PC-9 (cell line): Measurements from ENCODE around the gene UBTD2. TPM values are rescaled to one million over a fixed set of nuclear protein-coding genes. Genes with fewer than 3 reads are reported as not detected.
A peak's percentile ranks its signal among the peaks of the same experiment; 100 is the strongest.

Experiments
- BruUV-seq: library from RNA; stranded (reverse); fragments of 400-500 nt; replicated peaks from 2 replicates; lab custom pipeline; 2021; lab: Mats Ljungman, UMichigan
- CTCF ChIA-PET: fragments of 300-600 bp; sonication (Branson Sonifier 250); formaldehyde crosslinking; loops from one replicate; lab custom pipeline; 2022; ENCODE audit warnings: antibody characterized with exemption; lab: Charles Lee
- POLR2A ChIA-PET: fragments of 300-600 bp; sonication (Branson Sonifier 250); formaldehyde crosslinking; loops from one replicate; lab custom pipeline; 2022; ENCODE audit warnings: antibody characterized with exemption; ENCODE audit not compliant: unreplicated experiment; lab: Charles Lee
- DNase-seq, 2 experiments: peaks; one replicate each; pipeline versions ENCODE4 v3.0.0 to v3.0.0-alpha.2; 2015 to 2022; ENCODE audit warnings: mixed read lengths in 1 of 2
- H2AFZ ChIP-seq: fragments of 200-600 bp; sonication (generic); 2 replicates; pipeline ENCODE4 v1.8.1; 2017; ENCODE audit warnings: antibody characterized with exemption
- H3F3A ChIP-seq: fragments of 200-600 bp; sonication (generic); 2 replicates; pipeline ENCODE4 v1.8.1; 2017; ENCODE audit warnings: antibody characterized with exemption, mild to moderate bottlenecking, low read depth; ENCODE audit not compliant: insufficient read depth
- H3K27ac ChIP-seq: fragments of 200-600 bp; sonication (generic); 2 replicates; pipeline ENCODE4 v1.6.1; 2016; ENCODE audit warnings: mixed run types
- H3K27me3 ChIP-seq: fragments of 200-600 bp; sonication (generic); 2 replicates; pipeline ENCODE4 v1.6.1; 2016; ENCODE audit warnings: low read depth, mixed run types; ENCODE audit not compliant: insufficient read depth
- H3K36me3 ChIP-seq: fragments of 200-600 bp; sonication (generic); 2 replicates; pipeline ENCODE4 v1.6.1; 2016; ENCODE audit warnings: low read depth, mixed run types
- H3K4me1 ChIP-seq: fragments of 200-600 bp; sonication (generic); replicated peaks from 2 replicates; pipeline ENCODE4 v1.6.1; 2016; ENCODE audit warnings: mixed run types; ENCODE audit not compliant: insufficient read depth
- H3K4me2 ChIP-seq: fragments of 200-600 bp; sonication (generic); 2 replicates; pipeline ENCODE4 v1.6.1; 2017; ENCODE audit warnings: mixed run types
- H3K4me3 ChIP-seq: fragments of 200-600 bp; sonication (generic); 2 replicates; pipeline ENCODE4 v1.6.1; 2016; ENCODE audit warnings: mixed run types
- H3K79me2 ChIP-seq: fragments of 200-600 bp; sonication (generic); 2 replicates; pipeline ENCODE4 v1.6.1; 2017; ENCODE audit warnings: low read depth, mixed run types
- H3K9me2 ChIP-seq: fragments of 200-600 bp; sonication (generic); 2 replicates; pipeline ENCODE4 v1.8.1; 2017; ENCODE audit warnings: mild to moderate bottlenecking; ENCODE audit not compliant: insufficient read depth
- H3K9me3 ChIP-seq: fragments of 200-600 bp; sonication (generic); 2 replicates; pipeline ENCODE4 v1.8.1; 2016; ENCODE audit warnings: low read depth; ENCODE audit not compliant: insufficient read depth
- H4K20me1 ChIP-seq: fragments of 200-600 bp; sonication (generic); 2 replicates; pipeline ENCODE4 v1.8.1; 2017; ENCODE audit not compliant: insufficient read depth
- EZH2 ChIP-seq: fragments of 200-600 bp; sonication (generic); IDR thresholded peaks from 2 replicates; pipeline ENCODE4 v1.8.0; 2017; ENCODE audit warnings: antibody characterized with exemption, low read depth
- intact Hi-C: fragments of 100-400 bp; cut with micrococcal nuclease; formaldehyde crosslinking; loops from one replicate; pipeline ENCODE4 v1.10.0; 2022; ENCODE audit not compliant: unreplicated experiment
- total RNA-seq: library from RNA; stranded (reverse); gene quantifications from 2 replicates; pipeline ENCODE4 v1.2.3, GENCODE V29; 2021
- TF ChIP-seq, protein P1 (sequence below): fragments of 200-600 bp; sonication (generic); conservative IDR thresholded peaks from 2 replicates; pipeline ENCODE4 v1.6.1; 2017; ENCODE audit warnings: mixed run types, antibody characterized with exemption, mild to moderate bottlenecking, moderate library complexity

The UBTD2 gene
- total RNA-seq, 1 experiment from 2014 or later = 21.7 TPM

- H4K20me1 ChIP-seq = no peaks in the 10 kb centered on the region
- H3K4me3 ChIP-seq = peak overlapping the region; percentile 40; the same call in 1 of the 2 replicates
- DNase-seq = peak in 1 of 2 experiments; percentile 64
- H3K9me3 ChIP-seq = 0 out of 2 replicates have a peak, but pooled peaks cover 3% of the 10 kb centered on the region
- no peaks in the 10 kb centered on the region for H3K27me3 ChIP-seq
- H3K27ac ChIP-seq = peak overlapping the region; percentile 77
- TSS peak; percentile 96 for BruUV-seq
- H3K79me2 ChIP-seq = no peaks in the 10 kb centered on the region
- intact Hi-C loops = loop anchor here (1.0 to 5.0 kb wide), 3 partner anchors 10 to 149 kb away; partner anchors contain the start of genes SH3PXD2B and UBTD2
- H3K36me3 ChIP-seq = no peaks in the 10 kb centered on the region
- H3K4me2 ChIP-seq = peak overlapping the region; percentile 68
- H2AFZ ChIP-seq = no peak overlapping the region
- no peaks in the 10 kb centered on the region for H3K9me2 ChIP-seq
- TF ChIP-seq, protein P1, sequence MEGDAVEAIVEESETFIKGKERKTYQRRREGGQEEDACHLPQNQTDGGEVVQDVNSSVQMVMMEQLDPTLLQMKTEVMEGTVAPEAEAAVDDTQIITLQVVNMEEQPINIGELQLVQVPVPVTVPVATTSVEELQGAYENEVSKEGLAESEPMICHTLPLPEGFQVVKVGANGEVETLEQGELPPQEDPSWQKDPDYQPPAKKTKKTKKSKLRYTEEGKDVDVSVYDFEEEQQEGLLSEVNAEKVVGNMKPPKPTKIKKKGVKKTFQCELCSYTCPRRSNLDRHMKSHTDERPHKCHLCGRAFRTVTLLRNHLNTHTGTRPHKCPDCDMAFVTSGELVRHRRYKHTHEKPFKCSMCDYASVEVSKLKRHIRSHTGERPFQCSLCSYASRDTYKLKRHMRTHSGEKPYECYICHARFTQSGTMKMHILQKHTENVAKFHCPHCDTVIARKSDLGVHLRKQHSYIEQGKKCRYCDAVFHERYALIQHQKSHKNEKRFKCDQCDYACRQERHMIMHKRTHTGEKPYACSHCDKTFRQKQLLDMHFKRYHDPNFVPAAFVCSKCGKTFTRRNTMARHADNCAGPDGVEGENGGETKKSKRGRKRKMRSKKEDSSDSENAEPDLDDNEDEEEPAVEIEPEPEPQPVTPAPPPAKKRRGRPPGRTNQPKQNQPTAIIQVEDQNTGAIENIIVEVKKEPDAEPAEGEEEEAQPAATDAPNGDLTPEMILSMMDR = no peak
- no peak for TF ChIP-seq EZH2
- POLR2A ChIA-PET = interaction anchor here (0.6 to 1.7 kb wide), 5 partner anchors 11 to 626 kb away, joined by 3 to 10 read pairs (median 8); no protein-coding TSS in a partner anchor
- CTCF ChIA-PET = interaction anchor here (1.7 kb wide), 1 partner anchor 10 kb away, joined by 5 read pairs; no protein-coding TSS in a partner anchor
- peaks cover 24% of the 10 kb centered on the region for H3F3A ChIP-seq
- H3K4me1 ChIP-seq = peaks cover 29% of the 10 kb centered on the region
Measured at GRCh38 chr5:172303572-172304335, 20.2 kb upstream of the UBTD2 start.

- intact Hi-C loops = loop anchor here (1.0 to 5.0 kb wide), 3 partner anchors 10 to 149 kb away; partner anchors contain the start of genes SH3PXD2B and UBTD2
- peak overlapping the region; percentile 77 for H3K27ac ChIP-seq
- H3K4me2 ChIP-seq = peak overlapping the region; percentile 68
- peak; percentile 44 to 86 for DNase-seq
- peaks cover 23% of the 10 kb centered on the region for H3F3A ChIP-seq
- TF ChIP-seq EZH2 = no peak
- TF ChIP-seq, protein P1 = no peak
- ChIA-PET CTCF (interaction anchor here (0.7 to 1.7 kb wide), 3 partner anchors 9 to 580 kb away, joined by 4 to 7 read pairs (median 5); no protein-coding TSS in a partner anchor), POLR2A (interaction anchor here (0.6 to 1.7 kb wide), 6 partner anchors 11 to 626 kb away, joined by 3 to 9 read pairs (median 6); no protein-coding TSS in a partner anchor)
- no peaks in the 10 kb centered on the region for H4K20me1 ChIP-seq
- H3K27me3 ChIP-seq = no peaks in the 10 kb centered on the region
- H3K9me2 ChIP-seq = no peaks in the 10 kb centered on the region
- 0 out of 2 replicates have a peak, but pooled peaks cover 3% of the 10 kb centered on the region for H3K9me3 ChIP-seq
- H2AFZ ChIP-seq = no peak overlapping the region
- H3K4me1 ChIP-seq = peaks cover 24% of the 10 kb centered on the region
- H3K79me2 ChIP-seq = no peaks in the 10 kb centered on the region
- H3K36me3 ChIP-seq = no peaks in the 10 kb centered on the region
- BruUV-seq = no TSS peak
- peak overlapping the region; percentile 40; the same call in 1 of the 2 replicates for H3K4me3 ChIP-seq
Measured at GRCh38 chr5:172303162-172303561, 19.6 kb upstream of the UBTD2 start.

GRCh38 chr5:172302047-172302710 is 18.6 kb upstream of the UBTD2 start:
- BruUV-seq = no TSS peak
- Histone ChIP-seq H3K4me1 (peaks cover 21% of the 10 kb centered on the region), H3K79me2 (no peaks in the 10 kb centered on the region), H3K4me2 (no peak overlapping the region), H2AFZ (no peak overlapping the region), H3K9me3 (0 out of 2 replicates have a peak, but pooled peaks cover 3% of the 10 kb centered on the region), H4K20me1 (no peaks in the 10 kb centered on the region), H3F3A (peaks cover 23% of the 10 kb centered on the region), H3K27ac (peak overlapping the region; percentile 77), H3K4me3 (no peak overlapping the region), H3K27me3 (no peaks in the 10 kb centered on the region), H3K36me3 (no peaks in the 10 kb centered on the region), H3K9me2 (no peaks in the 10 kb centered on the region)
- intact Hi-C loops = loop anchor here (5.0 kb wide), 1 partner anchor 150 kb away; the partner anchor contains the start of gene SH3PXD2B
- CTCF ChIA-PET = interaction anchor here (1.7 kb wide), 1 partner anchor 9 kb away, joined by 5 read pairs; no protein-coding TSS in a partner anchor
- POLR2A ChIA-PET = interaction anchor here (0.7 to 1.7 kb wide), 2 partner anchors 20 to 469 kb away, joined by 6 to 8 read pairs; partner anchors contain the start of gene DUSP1
- TF ChIP-seq, protein P1 = no peak
- no peak for TF ChIP-seq EZH2
- DNase-seq = no peak
